ENCODE measurements around the gene COL1A2. TPM values are rescaled to one million over a fixed set of nuclear protein-coding genes. Genes with fewer than 3 reads are reported as not detected.

The COL1A2 gene
- total RNA-seq, 4 donors from 2014 or later = 47.0 to 499 (median 75.9) TPM

- WGBS, 2 donors (ENCODE audit: low coverage in 1 of 2) = 92 to 94% methylated on average over 5 of the region's 5 CpGs
- in situ Hi-C loops (cut with MboI; ENCODE audit: low pct_ligation_motif_present in 1 of 4, low pct_unique_long_range_greater_than_20kb in 1 of 4, low sequenced_read_pairs in 3 of 4) = no loop called here
Observed at GRCh38 chr7:94446308-94446707, 51.6 kb downstream of the COL1A2 start.

GRCh38 chr7:94449151-94449725, 54.5 kb downstream of the COL1A2 start:
- 39 to 40% methylated on average over 4 of the region's 4 CpGs for WGBS, 2 donors (ENCODE audit: low coverage in 1 of 2)
- in situ Hi-C loops (cut with MboI; ENCODE audit: low pct_ligation_motif_present in 1 of 4, low pct_unique_long_range_greater_than_20kb in 1 of 4, low sequenced_read_pairs in 3 of 4) = no loop called here
- intact Hi-C loops (cut with DNase I; ENCODE audit: low total_unique reads) = no loop called here
- Histone ChIP-seq H3K9me3 (no peaks in the 10 kb centered on the region), H3K4me3 (no peak overlapping the region), H3K27me3 (no peaks in the 10 kb centered on the region), H3K27ac (no peak overlapping the region), H3K4me1 (peaks cover 0 to 13% (median 0%) of the 10 kb centered on the region in 4 donors), H3K36me3 (no peaks in the 10 kb centered on the region)
- TF ChIP-seq, protein P1, sequence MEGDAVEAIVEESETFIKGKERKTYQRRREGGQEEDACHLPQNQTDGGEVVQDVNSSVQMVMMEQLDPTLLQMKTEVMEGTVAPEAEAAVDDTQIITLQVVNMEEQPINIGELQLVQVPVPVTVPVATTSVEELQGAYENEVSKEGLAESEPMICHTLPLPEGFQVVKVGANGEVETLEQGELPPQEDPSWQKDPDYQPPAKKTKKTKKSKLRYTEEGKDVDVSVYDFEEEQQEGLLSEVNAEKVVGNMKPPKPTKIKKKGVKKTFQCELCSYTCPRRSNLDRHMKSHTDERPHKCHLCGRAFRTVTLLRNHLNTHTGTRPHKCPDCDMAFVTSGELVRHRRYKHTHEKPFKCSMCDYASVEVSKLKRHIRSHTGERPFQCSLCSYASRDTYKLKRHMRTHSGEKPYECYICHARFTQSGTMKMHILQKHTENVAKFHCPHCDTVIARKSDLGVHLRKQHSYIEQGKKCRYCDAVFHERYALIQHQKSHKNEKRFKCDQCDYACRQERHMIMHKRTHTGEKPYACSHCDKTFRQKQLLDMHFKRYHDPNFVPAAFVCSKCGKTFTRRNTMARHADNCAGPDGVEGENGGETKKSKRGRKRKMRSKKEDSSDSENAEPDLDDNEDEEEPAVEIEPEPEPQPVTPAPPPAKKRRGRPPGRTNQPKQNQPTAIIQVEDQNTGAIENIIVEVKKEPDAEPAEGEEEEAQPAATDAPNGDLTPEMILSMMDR (IDR thresholded peaks at IDR 0.05) = peak; percentile 57 to 77 (median 63)
- TF ChIP-seq EP300 (IDR thresholded peaks at IDR 0.05; ENCODE audit: low read depth) = no peak
- DNase-seq = no peak

More at GRCh38 chr7:94446308-94446707, 51.6 kb downstream of the COL1A2 start:
- H3K4me3 ChIP-seq = no peak overlapping the region
- TF ChIP-seq, protein P1 (IDR thresholded peaks at IDR 0.05) = no peak
- TF ChIP-seq EP300 (IDR thresholded peaks at IDR 0.05; ENCODE audit: low read depth) (no peak), POLR2A (IDR thresholded peaks at IDR 0.05) (no peak), POLR2AphosphoS5 (IDR thresholded peaks at IDR 0.05) (no peak)
- peaks cover 0 to 6% (median 0%) of the 10 kb centered on the region in 4 donors for H3K4me1 ChIP-seq
- H3K27ac ChIP-seq = no peak overlapping the region
- H3K36me3 ChIP-seq = no peaks in the 10 kb centered on the region
- no peaks in the 10 kb centered on the region for H3K9me3 ChIP-seq
- no peak for DNase-seq
- intact Hi-C loops (cut with DNase I; ENCODE audit: low total_unique reads) = no loop called here
- no peaks in the 10 kb centered on the region for H3K27me3 ChIP-seq

DNA sequence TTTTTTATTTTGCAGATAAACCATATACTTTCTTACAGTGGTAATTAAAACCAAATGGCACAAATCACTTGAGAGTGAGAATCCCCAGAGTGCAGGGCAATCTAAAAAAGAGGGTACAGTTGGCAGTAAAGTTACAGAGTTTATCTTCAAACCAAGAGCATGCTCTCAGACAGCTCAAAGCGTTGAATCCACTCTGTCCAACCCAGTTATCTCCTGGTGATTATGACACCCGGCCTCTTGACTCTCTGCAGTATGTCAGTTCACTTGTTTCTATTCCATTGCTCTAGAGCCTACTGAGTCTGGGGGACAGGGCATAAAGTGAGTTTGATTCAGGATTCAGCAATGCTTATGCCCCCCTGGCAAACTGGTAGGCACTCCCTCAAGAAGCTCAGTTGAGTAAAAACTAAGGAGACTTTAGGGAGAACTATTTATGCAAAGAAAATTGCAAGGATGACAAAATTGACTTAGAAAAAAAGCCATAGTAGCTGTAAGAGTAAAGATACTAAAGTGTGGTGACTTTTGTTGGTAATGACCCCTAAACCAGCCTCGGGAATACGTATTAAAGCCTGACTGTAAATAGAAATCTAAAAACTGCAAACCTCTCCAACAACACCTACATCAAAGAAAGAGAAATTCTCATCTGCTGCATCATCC, 55.5 kb downstream of the COL1A2 start:
- intact Hi-C loops (cut with DNase I; ENCODE audit: low total_unique reads) (no loop called here), in situ Hi-C loops (cut with MboI; ENCODE audit: low pct_ligation_motif_present in 1 of 4, low pct_unique_long_range_greater_than_20kb in 1 of 4, low sequenced_read_pairs in 3 of 4) (loop anchor here (25.0 kb wide), 2 partner anchors 787 to 1037 kb away; partner anchors contain the start of gene ASB4 (in 2 of the 4))
- Histone ChIP-seq H3K27me3 (no peaks in the 10 kb centered on the region), H3K27ac (no peak overlapping the region), H3K9me3 (no peaks in the 10 kb centered on the region), H3K36me3 (no peaks in the 10 kb centered on the region), H3K4me1 (peaks cover 0 to 13% (median 0%) of the 10 kb centered on the region in 4 donors), H3K4me3 (no peak overlapping the region)
- no peak for TF ChIP-seq POLR2AphosphoS5 (IDR thresholded peaks at IDR 0.05)
- no peak for TF ChIP-seq POLR2A (IDR thresholded peaks at IDR 0.05)
- TF ChIP-seq, protein P1 (IDR thresholded peaks at IDR 0.05) = no peak
- TF ChIP-seq EP300 (IDR thresholded peaks at IDR 0.05; ENCODE audit: low read depth) = no peak
- no peak for DNase-seq
- 86 to 100% methylated on average over 1 to 4 of the region's 4 CpGs for WGBS, 2 donors (ENCODE audit: low coverage in 1 of 2)

- in situ Hi-C loops (cut with MboI; ENCODE audit: low pct_ligation_motif_present in 1 of 4, low pct_unique_long_range_greater_than_20kb in 1 of 4, low sequenced_read_pairs in 3 of 4) = loop anchor here (25.0 kb wide), 2 partner anchors 786 to 1036 kb away; partner anchors contain the start of gene ASB4 (in 2 of the 4)
- WGBS, 2 donors (ENCODE audit: low coverage in 1 of 2) = 60 to 85% methylated on average over 2 to 4 of the region's 4 CpGs
Observed at GRCh38 chr7:94451187-94451586, 56.5 kb downstream of the COL1A2 start.

More at GRCh38 chr7:94451187-94451586, 56.5 kb downstream of the COL1A2 start:
- H3K4me1 ChIP-seq = peaks cover 0 to 13% (median 0%) of the 10 kb centered on the region in 4 donors
- no peak overlapping the region for H3K27ac ChIP-seq
- no peaks in the 10 kb centered on the region for H3K36me3 ChIP-seq
- intact Hi-C loops (cut with DNase I; ENCODE audit: low total_unique reads) = no loop called here
- no peak for DNase-seq
- TF ChIP-seq EP300 (IDR thresholded peaks at IDR 0.05; ENCODE audit: low read depth) (no peak), POLR2A (IDR thresholded peaks at IDR 0.05) (no peak), POLR2AphosphoS5 (IDR thresholded peaks at IDR 0.05) (no peak)
- TF ChIP-seq, protein P1 (IDR thresholded peaks at IDR 0.05) = no peak
- H3K9me3 ChIP-seq = no peaks in the 10 kb centered on the region
- H3K4me3 ChIP-seq = no peak overlapping the region
- H3K27me3 ChIP-seq = no peaks in the 10 kb centered on the region

Measured in transverse colon (tissue), 4 donors.